ENCODE data around the gene BIK.

- TF ChIP-seq CTCF (IDR thresholded peaks at IDR 0.05) (no peak), POLR2A (IDR thresholded peaks at IDR 0.05) (no peak)
These were observed 32.0 kb upstream of the BIK start for GRCh38 chr22:43078522-43078921.

Measured in vagina (tissue), 2 donors.